NT2/D1 (cell line): ENCODE results near the gene VANGL1.
A peak's percentile ranks its signal among the peaks of the same experiment; 100 is the strongest.

Experiments
- DNase-seq: peaks from one replicate; pipeline ENCODE4 v3.0.0-alpha.2; 2011; ENCODE audit warnings: low read depth, low spot score
- H3K27me3 ChIP-seq: 2 replicates; pipeline ENCODE4 v1.6.0; 2011; ENCODE audit warnings: mild to moderate bottlenecking; ENCODE audit not compliant: insufficient read length, insufficient read depth
- H3K36me3 ChIP-seq: 2 replicates; pipeline ENCODE4 v1.6.1; 2011; ENCODE audit warnings: mild to moderate bottlenecking, low read length, mixed read lengths; ENCODE audit not compliant: insufficient read depth, insufficient read length
- H3K4me1 ChIP-seq: 2 replicates; pipeline ENCODE4 v1.5.1; 2011; ENCODE audit not compliant: insufficient read depth, insufficient read length
- H3K4me3 ChIP-seq: 2 replicates; pipeline ENCODE4 v1.5.1; 2011; ENCODE audit warnings: low read depth; ENCODE audit not compliant: insufficient read length
- H3K9ac ChIP-seq: 2 replicates; pipeline ENCODE4 v1.6.0; 2011; ENCODE audit warnings: low read depth; ENCODE audit not compliant: insufficient read length
- H3K9me3 ChIP-seq: 2 replicates; pipeline ENCODE4 v1.5.1; 2011; ENCODE audit warnings: mild to moderate bottlenecking, low read length; ENCODE audit not compliant: insufficient read depth
- SUZ12 ChIP-seq: IDR thresholded peaks from 2 replicates; pipeline ENCODE4 v1.6.1; 2011; ENCODE audit not compliant: insufficient read length, insufficient read depth; ENCODE audit errors: extremely low read depth
- YY1 ChIP-seq: IDR thresholded peaks from 2 replicates; pipeline ENCODE4 v1.6.1; 2011; ENCODE audit not compliant: insufficient read length, insufficient read depth
- ZNF274 ChIP-seq: IDR thresholded peaks from 2 replicates; pipeline ENCODE4 v1.6.1; 2011; ENCODE audit warnings: mild to moderate bottlenecking, low read depth, low read length

Gene VANGL1

DNA sequence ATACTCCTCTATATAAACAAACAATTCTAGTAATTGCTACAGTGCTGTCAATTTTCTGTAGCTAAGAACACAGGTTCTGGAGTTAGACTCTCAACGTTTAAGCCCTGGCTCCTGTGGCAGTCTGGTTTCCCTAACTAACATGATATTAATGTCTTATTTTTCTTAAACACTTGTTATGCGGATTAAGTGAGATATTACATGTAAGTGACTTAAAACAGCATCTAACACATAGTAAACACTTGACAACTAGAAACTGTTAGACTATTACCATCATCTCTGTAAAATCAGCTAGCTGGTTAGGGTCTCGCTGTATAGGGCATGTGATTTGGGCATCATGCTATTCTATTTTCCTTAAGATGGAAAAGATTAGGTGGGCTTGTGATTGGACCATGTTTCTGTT, 2.3 kb downstream of the VANGL1 start:
- Histone ChIP-seq H3K9ac (no peak overlapping the region), H3K4me1 (peaks cover 27% of the 10 kb centered on the region), H3K27me3 (no peaks in the 10 kb centered on the region), H3K9me3 (peaks cover 6% of the 10 kb centered on the region; the same call in 1 of the 2 replicates), H3K4me3 (no peak overlapping the region), H3K36me3 (peaks cover 13% of the 10 kb centered on the region)
- no peak for TF ChIP-seq ZNF274
- TF ChIP-seq YY1: no peak
- no peak for TF ChIP-seq SUZ12
- no peak for DNase-seq

DNA sequence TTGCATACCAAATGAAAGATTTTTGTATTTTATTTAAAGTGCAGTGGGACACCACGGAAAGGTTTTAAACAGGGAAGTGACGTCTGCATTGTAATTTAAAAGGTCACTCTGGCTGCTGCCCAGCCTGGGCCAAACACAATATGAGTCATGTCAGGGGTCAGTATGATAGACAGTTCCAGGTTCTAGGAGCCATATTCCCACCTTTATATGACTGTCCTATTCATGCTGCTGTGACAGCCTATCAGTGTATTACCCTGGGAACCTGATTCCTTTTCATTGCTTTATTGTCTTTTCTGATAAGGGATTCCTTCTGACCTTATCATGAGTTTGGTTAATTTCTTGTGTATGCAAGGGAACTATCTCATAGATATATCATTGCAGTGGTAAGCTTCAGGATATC, 5.3 kb downstream of the VANGL1 start:
- Histone ChIP-seq H3K9ac (no peak overlapping the region), H3K4me1 (peaks cover 24% of the 10 kb centered on the region), H3K27me3 (no peaks in the 10 kb centered on the region), H3K9me3 (no peaks in the 10 kb centered on the region), H3K4me3 (no peak overlapping the region), H3K36me3 (peaks cover 21% of the 10 kb centered on the region)
- DNase-seq: no peak
- TF ChIP-seq YY1 (no peak), SUZ12 (no peak), ZNF274 (no peak)

DNA sequence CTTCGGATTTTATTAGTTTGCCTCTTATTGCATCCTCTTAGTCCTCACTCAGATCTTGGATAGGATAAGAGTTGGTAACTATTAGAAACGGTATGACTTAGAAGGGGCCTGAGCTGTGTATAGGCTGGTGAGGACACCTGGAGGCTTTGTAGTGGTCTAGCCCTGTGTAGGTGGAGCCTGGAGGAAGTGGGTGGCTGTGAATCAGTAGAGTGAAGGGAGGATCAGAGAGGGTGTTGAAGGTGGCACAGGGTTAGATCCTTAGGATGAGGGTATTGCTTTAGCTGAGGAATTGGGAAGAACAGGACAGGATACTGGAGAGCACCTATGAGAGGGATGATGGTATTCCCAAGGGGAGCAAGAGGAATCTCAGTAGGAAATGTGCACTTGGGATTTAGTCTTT, 5.7 kb downstream of the VANGL1 start:
- H3K4me1 ChIP-seq: peaks cover 24% of the 10 kb centered on the region

DNA sequence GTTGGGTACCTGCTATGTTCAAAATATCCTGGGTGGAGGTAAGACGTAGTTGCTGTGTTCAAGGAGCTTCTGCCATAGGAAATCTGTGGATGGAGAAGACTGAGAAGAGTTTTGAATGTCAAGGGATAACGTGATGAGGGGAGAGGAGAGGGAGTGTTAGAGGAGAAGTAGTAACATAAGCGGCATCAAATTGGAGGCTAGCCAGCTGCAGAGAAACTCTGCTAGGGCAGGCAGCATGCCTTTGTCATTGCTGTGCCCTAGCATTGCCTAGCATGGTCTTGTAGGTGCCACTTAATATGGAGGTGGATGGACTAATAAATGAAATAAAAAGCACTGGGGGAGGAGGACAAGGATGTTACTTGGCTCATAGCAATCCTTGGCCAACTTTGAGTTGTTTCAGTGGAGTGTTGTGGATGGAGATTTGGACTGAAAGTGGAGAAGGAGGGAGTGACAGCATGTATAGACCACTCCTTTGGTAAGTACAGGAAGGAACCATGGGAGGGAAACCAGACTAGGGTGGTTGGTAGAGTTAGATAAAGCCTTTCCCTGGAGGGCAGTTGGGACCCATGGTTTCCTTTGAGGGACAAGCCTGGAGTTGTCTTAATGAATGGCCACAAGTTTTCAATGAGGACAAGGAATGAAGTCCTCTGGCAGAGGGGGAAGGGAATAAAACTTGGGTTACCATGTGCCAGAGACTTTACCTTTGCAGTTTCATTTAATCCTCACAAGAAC, 6.3 kb downstream of the VANGL1 start:
- Histone ChIP-seq H3K9me3 (no peaks in the 10 kb centered on the region), H3K36me3 (peaks cover 32% of the 10 kb centered on the region), H3K9ac (no peak overlapping the region), H3K4me1 (peaks cover 24% of the 10 kb centered on the region), H3K4me3 (no peak overlapping the region), H3K27me3 (no peaks in the 10 kb centered on the region)
- no peak for DNase-seq
- TF ChIP-seq SUZ12 (no peak), YY1 (no peak), ZNF274 (no peak)

More for the DNA sequence above, 5.7 kb downstream of the VANGL1 start:
- Histone ChIP-seq H3K4me3 (no peak overlapping the region), H3K36me3 (peaks cover 26% of the 10 kb centered on the region), H3K9ac (no peak overlapping the region), H3K9me3 (no peaks in the 10 kb centered on the region), H3K27me3 (no peaks in the 10 kb centered on the region)
- no peak for DNase-seq
- TF ChIP-seq ZNF274: no peak
- no peak for TF ChIP-seq SUZ12
- TF ChIP-seq YY1: no peak

DNA sequence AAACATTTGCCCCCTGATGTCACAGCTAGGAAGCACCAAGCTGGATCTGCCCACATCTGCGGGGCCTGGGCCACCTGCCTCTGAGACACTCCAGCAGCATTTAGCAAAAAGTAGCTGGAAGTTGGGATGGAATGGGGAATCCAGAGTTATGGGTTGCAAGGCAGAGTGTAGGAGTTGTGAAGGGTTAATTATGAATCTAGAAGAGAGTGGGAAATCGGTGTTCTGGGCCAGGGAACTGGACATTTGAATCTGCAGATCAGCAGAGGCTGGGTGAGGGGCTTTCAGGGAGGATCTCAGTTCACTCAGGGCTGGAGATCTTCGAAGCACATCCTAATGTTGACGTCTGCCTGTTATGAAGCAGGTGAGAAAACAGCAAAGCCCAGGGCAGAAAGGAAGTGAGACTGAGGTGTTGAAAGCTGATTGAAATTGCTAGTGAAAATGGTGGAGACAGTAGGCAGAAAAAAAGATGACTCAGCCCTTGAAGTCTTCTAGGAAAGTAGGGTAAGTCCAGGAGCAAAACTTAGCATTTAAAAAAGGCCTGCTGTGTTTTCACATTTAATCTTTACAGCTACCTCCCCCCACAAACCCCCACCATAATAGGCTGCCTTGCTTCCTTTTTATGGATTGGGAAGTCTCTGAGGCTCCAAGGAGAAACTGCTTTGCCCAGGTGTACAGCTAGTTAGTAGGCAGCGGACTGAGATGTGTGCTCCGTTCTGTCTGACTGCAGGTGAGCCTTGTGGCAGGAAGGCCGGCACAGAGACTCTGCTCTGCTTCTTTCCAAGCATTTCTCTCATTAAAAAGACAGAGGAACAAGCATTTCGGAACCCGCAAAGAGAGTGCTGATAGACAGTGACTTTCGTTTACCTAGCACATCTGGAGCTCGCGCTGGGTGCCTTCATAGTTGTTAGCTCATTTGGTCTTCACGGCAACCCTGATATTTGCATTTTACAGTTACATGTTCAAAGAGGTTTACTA, 7.2 kb downstream of the VANGL1 start:
- H3K4me3 ChIP-seq: no peak overlapping the region
- TF ChIP-seq ZNF274 (no peak), YY1 (no peak), SUZ12 (no peak)
- no peak for DNase-seq

DNA sequence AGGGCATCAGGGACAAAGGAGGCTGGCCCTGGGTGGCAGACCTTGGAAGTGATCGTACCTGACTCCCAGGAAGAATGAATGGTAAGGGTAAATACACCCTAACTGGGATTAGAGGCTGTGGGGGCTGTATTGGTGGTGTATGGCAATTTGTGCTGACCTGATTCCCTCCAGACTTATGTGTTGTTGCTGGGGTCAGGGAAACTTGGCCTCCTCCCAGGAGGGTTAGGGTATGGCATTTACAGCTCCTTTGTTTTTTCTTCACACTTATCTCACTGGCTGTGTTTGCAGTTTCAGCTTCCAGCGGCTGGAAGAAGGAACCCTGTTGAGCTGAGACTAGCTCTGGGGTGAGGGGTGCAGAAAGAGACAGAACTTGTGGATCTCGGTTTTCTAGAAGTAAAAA, 8.2 kb downstream of the VANGL1 start:
- H3K4me3 ChIP-seq: no peak overlapping the region
- no peaks in the 10 kb centered on the region for H3K9me3 ChIP-seq
- peak; percentile 74 for DNase-seq
- no peaks in the 10 kb centered on the region for H3K27me3 ChIP-seq
- H3K36me3 ChIP-seq: peaks cover 34% of the 10 kb centered on the region
- H3K9ac ChIP-seq: peak overlapping the region; percentile 65
- TF ChIP-seq YY1 (no peak), ZNF274 (no peak), SUZ12 (no peak)
- H3K4me1 ChIP-seq: peaks cover 29% of the 10 kb centered on the region

More for the DNA sequence above, 7.2 kb downstream of the VANGL1 start:
- Histone ChIP-seq H3K9me3 (no peaks in the 10 kb centered on the region), H3K4me1 (peaks cover 27% of the 10 kb centered on the region), H3K27me3 (no peaks in the 10 kb centered on the region), H3K9ac (peak overlapping the region; percentile 65), H3K36me3 (peaks cover 38% of the 10 kb centered on the region)

DNA sequence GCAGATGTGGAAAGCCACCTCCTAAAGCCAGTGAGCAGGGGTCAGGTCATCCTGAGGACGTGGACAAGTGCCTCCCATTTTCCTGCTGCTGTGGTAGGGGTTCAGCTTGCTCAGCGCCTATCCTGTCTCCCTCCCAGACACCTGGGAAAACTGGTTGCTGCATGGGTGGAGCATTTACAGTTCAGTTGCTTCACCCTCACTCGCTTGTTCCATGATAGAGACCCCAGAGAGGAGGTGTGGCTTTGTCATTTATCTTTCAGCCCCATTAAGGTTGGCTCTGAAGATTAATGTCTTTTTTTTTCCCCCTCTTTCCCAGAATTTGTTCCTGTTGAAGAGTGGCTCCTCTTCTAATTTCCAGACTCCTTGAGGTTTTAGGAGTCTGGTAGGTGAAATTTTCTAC, 9.2 kb downstream of the VANGL1 start:
- Histone ChIP-seq H3K4me1 (peaks cover 35% of the 10 kb centered on the region), H3K9ac (peak overlapping the region; percentile 47)
- no peak for TF ChIP-seq ZNF274
- TF ChIP-seq YY1: no peak
- TF ChIP-seq SUZ12: no peak

More for the DNA sequence above, 9.2 kb downstream of the VANGL1 start:
- DNase-seq: no peak
- H3K36me3 ChIP-seq: peaks cover 37% of the 10 kb centered on the region
- H3K4me3 ChIP-seq: no peak overlapping the region
- H3K9me3 ChIP-seq: no peaks in the 10 kb centered on the region
- no peaks in the 10 kb centered on the region for H3K27me3 ChIP-seq
